ENCODE data around the gene RPA4. TPM values are rescaled to one million over a fixed set of nuclear protein-coding genes. Genes with fewer than 3 reads are reported as not detected.
A peak's percentile ranks its signal among the peaks of the same experiment; 100 is the strongest.

Gene RPA4
- total RNA-seq, 4 donors from 2014 or later: 0.38 to 3.6 (median 1.6) TPM; not detected in 1

- no peak overlapping the region for H3K27ac ChIP-seq
- 78 to 96% methylated on average over 4 of the region's 4 CpGs for WGBS, 2 donors
- no peaks in the 10 kb centered on the region for H3K36me3 ChIP-seq
- no peak for DNase-seq
- H3K4me1 ChIP-seq: no peaks in the 10 kb centered on the region
- intact Hi-C loops (cut with DNase I): no loop called here
- no peak overlapping the region for H3K4me3 ChIP-seq
- no peaks in the 10 kb centered on the region for H3K9me3 ChIP-seq
- H3K27me3 ChIP-seq: no peaks in the 10 kb centered on the region
- TF ChIP-seq POLR2A (IDR thresholded peaks at IDR 0.05): no peak
- TF ChIP-seq, protein P1, sequence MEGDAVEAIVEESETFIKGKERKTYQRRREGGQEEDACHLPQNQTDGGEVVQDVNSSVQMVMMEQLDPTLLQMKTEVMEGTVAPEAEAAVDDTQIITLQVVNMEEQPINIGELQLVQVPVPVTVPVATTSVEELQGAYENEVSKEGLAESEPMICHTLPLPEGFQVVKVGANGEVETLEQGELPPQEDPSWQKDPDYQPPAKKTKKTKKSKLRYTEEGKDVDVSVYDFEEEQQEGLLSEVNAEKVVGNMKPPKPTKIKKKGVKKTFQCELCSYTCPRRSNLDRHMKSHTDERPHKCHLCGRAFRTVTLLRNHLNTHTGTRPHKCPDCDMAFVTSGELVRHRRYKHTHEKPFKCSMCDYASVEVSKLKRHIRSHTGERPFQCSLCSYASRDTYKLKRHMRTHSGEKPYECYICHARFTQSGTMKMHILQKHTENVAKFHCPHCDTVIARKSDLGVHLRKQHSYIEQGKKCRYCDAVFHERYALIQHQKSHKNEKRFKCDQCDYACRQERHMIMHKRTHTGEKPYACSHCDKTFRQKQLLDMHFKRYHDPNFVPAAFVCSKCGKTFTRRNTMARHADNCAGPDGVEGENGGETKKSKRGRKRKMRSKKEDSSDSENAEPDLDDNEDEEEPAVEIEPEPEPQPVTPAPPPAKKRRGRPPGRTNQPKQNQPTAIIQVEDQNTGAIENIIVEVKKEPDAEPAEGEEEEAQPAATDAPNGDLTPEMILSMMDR (IDR thresholded peaks at IDR 0.05): no peak
Measured at GRCh38 chrX:96861661-96862060, 22.0 kb upstream of the RPA4 start.

GRCh38 chrX:96884027-96884426, 319 bp downstream of the RPA4 start:
- 90% methylated on average over 6 of the region's 13 CpGs; no CpG with 5 or more reads in 1 of the 2 donors for WGBS, 2 donors
- TF ChIP-seq POLR2A (IDR thresholded peaks at IDR 0.05): no peak
- TF ChIP-seq, protein P1 (IDR thresholded peaks at IDR 0.05): no peak

GRCh38 chrX:96889726-96890125, 6.0 kb downstream of the RPA4 start:
- Histone ChIP-seq H3K36me3 (peaks cover 0 to under 1% (median 0%) of the 10 kb centered on the region in 3 donors), H3K27ac (no peak overlapping the region), H3K27me3 (no peaks in the 10 kb centered on the region), H3K9me3 (no peaks in the 10 kb centered on the region), H3K4me3 (no peak overlapping the region), H3K4me1 (no peaks in the 10 kb centered on the region)
- 50 to 90% methylated on average over 1 of the region's 1 CpG for WGBS, 2 donors
- intact Hi-C loops (cut with DNase I): no loop called here
- DNase-seq: no peak
- TF ChIP-seq POLR2A (IDR thresholded peaks at IDR 0.05): no peak
- TF ChIP-seq, protein P1 (IDR thresholded peaks at IDR 0.05): no peak

More at GRCh38 chrX:96884027-96884426, 319 bp downstream of the RPA4 start:
- Histone ChIP-seq H3K27me3 (no peaks in the 10 kb centered on the region), H3K4me1 (no peaks in the 10 kb centered on the region), H3K9me3 (no peaks in the 10 kb centered on the region), H3K27ac (no peak overlapping the region), H3K36me3 (peaks cover 0 to 12% (median 0%) of the 10 kb centered on the region in 3 donors), H3K4me3 (no peak overlapping the region)
- DNase-seq: no peak
- intact Hi-C loops (cut with DNase I): no loop called here

DNA sequence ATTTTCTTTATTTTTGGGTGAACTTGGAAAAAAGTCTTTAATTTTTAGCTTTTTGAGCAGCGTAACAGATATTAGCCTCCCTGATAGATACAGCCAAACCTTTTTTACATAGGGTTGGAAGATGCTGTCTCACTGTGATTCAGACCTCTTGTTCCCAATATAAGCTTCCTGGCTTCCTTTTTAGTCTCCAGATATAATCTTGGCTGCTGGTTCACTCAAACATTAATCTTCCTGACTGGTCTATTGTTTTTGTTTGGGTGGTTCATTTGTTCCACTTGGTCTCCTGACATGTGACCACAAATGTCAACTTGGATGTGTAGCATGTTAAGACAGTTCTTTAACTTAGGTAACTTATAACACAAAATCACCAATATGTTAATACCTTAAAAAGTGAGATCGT, 23.0 kb downstream of the RPA4 start:
- intact Hi-C loops (cut with DNase I): no loop called here
- 46 to 55% methylated on average over 2 of the region's 2 CpGs for WGBS, 2 donors
- DNase-seq: no peak
- no peaks in the 10 kb centered on the region for H3K9me3 ChIP-seq
- peaks cover 0 to 11% (median 0%) of the 10 kb centered on the region in 3 donors for H3K4me1 ChIP-seq
- H3K27me3 ChIP-seq: no peaks in the 10 kb centered on the region
- TF ChIP-seq, protein P1 (IDR thresholded peaks at IDR 0.05): no peak
- H3K4me3 ChIP-seq: no peak overlapping the region
- H3K36me3 ChIP-seq: no peaks in the 10 kb centered on the region
- peak overlapping the region in 1 of 4 donors; percentile 17 for H3K27ac ChIP-seq

GRCh38 chrX:96907516-96908272, 24.0 kb downstream of the RPA4 start:
- 54 to 81% methylated on average over 3 of the region's 3 CpGs for WGBS, 2 donors
- H3K27ac ChIP-seq: no peak overlapping the region
- no peaks in the 10 kb centered on the region for H3K27me3 ChIP-seq
- H3K9me3 ChIP-seq: no peaks in the 10 kb centered on the region
- H3K4me1 ChIP-seq: peaks cover 0 to 11% (median 0%) of the 10 kb centered on the region in 3 donors
- no peak overlapping the region for H3K4me3 ChIP-seq
- TF ChIP-seq, protein P1 (IDR thresholded peaks at IDR 0.05): no peak
- TF ChIP-seq POLR2A (IDR thresholded peaks at IDR 0.05): no peak
- intact Hi-C loops (cut with DNase I): no loop called here
- DNase-seq: no peak
- no peaks in the 10 kb centered on the region for H3K36me3 ChIP-seq
